HepG2 (cell line): Measurements from ENCODE around the gene GADD45GIP1. TPM values are rescaled to one million over a fixed set of nuclear protein-coding genes. Genes with fewer than 3 reads are reported as not detected.

Source experiments
- HNRNPL ChIP-seq: fragments of 200-400 bp; formaldehyde crosslinking; IDR thresholded peaks from 2 replicates; pipeline ENCODE4 v1.6.1; 2017; ENCODE audit warnings: mild to moderate bottlenecking, low read depth, low read length
- KIAA2018 ChIP-seq: sonication (generic); formaldehyde crosslinking; IDR thresholded peaks from 2 replicates; pipeline ENCODE4 v1.5.0; 2020; ENCODE audit warnings: mild to moderate bottlenecking, missing genetic modification reagents, borderline replicate concordance
- MTF2 ChIP-seq: sonication (generic); formaldehyde crosslinking; IDR thresholded peaks from 2 replicates; pipeline ENCODE4 v1.5.0; 2020; ENCODE audit warnings: missing genetic modification reagents, borderline replicate concordance
- MZF1 ChIP-seq: sonication (generic); formaldehyde crosslinking; IDR thresholded peaks from 2 replicates; pipeline ENCODE4 v1.8.1; 2023; ENCODE audit warnings: mild to moderate bottlenecking, missing genetic modification reagents, borderline replicate concordance
- PHF20 ChIP-seq: sonication (generic); formaldehyde crosslinking; IDR thresholded peaks from 2 replicates; pipeline ENCODE4 v1.5.0; 2020; ENCODE audit warnings: mild to moderate bottlenecking, missing genetic modification reagents
- RFX5 ChIP-seq: IDR thresholded peaks from 2 replicates; pipeline ENCODE4 v1.6.1; 2011; ENCODE audit warnings: low read depth, low read length, improper control_type of control experiment
- SMAD3 ChIP-seq: sonication (generic); formaldehyde crosslinking; IDR thresholded peaks from 2 replicates; pipeline ENCODE4 v1.4.0; 2020; ENCODE audit warnings: missing genetic modification reagents
- SRSF1 ChIP-seq: fragments of 200-400 bp; formaldehyde crosslinking; optimal IDR thresholded peaks from 2 replicates; pipeline ENCODE3; 2017; ENCODE audit warnings: mild to moderate bottlenecking, low read depth, low read length, moderate library complexity
- WIZ ChIP-seq: sonication (generic); formaldehyde crosslinking; IDR thresholded peaks from 2 replicates; pipeline ENCODE4 v1.5.1; 2020; ENCODE audit warnings: mild to moderate bottlenecking, missing genetic modification reagents
- ZBTB34 ChIP-seq: sonication (generic); formaldehyde crosslinking; IDR thresholded peaks from 2 replicates; pipeline ENCODE4 v1.8.0; 2022; ENCODE audit warnings: mild to moderate bottlenecking, missing genetic modification reagents
- ZNF317 ChIP-seq: sonication (generic); formaldehyde crosslinking; IDR thresholded peaks from 2 replicates; pipeline ENCODE4 v1.5.0; 2020; ENCODE audit warnings: mild to moderate bottlenecking, missing genetic modification reagents
- ZNF331 ChIP-seq: sonication (generic); formaldehyde crosslinking; IDR thresholded peaks from 2 replicates; pipeline ENCODE4 v1.4.0; 2020; ENCODE audit warnings: missing genetic modification reagents
- ZNF503 ChIP-seq: sonication (generic); formaldehyde crosslinking; IDR thresholded peaks from 2 replicates; pipeline ENCODE4 v1.4.0; 2020; ENCODE audit warnings: missing genetic modification reagents
- ZNF576 ChIP-seq: sonication (generic); formaldehyde crosslinking; IDR thresholded peaks from 2 replicates; pipeline ENCODE4 v1.4.0; 2020; ENCODE audit warnings: mild to moderate bottlenecking, missing genetic modification reagents
- ZNF780A ChIP-seq: sonication (generic); formaldehyde crosslinking; IDR thresholded peaks from 2 replicates; pipeline ENCODE4 v1.8.0; 2022; ENCODE audit warnings: mild to moderate bottlenecking, missing genetic modification reagents, moderate library complexity
- ZNF784 ChIP-seq: sonication (generic); formaldehyde crosslinking; IDR thresholded peaks from 2 replicates; pipeline ENCODE4 v1.5.1; 2020; ENCODE audit warnings: missing genetic modification reagents, mild to moderate bottlenecking, borderline replicate concordance
- polyA plus RNA-seq, 8 experiments: library from polyadenylated mRNA; depleted of rRNA in 3 of 8; stranded (reverse) in 7 of 8; unstranded in 1 of 8; fragments of >200 nt; fragmentation: Illumina TruSeq in 4 of 8; extraction: Trizol in 4 of 8; gene quantifications; 2 replicates each; pipeline versions ENCODE4 v1.2.1 to v1.2.3, GENCODE V29; 2011 to 2016; ENCODE audit warnings: low read depth in 4 of 8, missing spikeins in 1 of 8, mixed read lengths in 1 of 8; ENCODE audit not compliant: insufficient read depth in 1 of 8
- total RNA-seq, 5 experiments: library from RNA; depleted of rRNA; stranded (reverse); fragments of >200 nt; fragmentation: Illumina TruSeq; extraction: Trizol; gene quantifications; 2 replicates each; pipeline ENCODE4 v1.2.3, GENCODE V29; 2016; ENCODE audit warnings: low read depth in 1 of 5

Gene GADD45GIP1
- total and polyA plus RNA-seq, 2 of the 13 experiments (the other 11 are each of a cell fraction or from before 2014, with no cell fraction given): 24.6 to 30.7 TPM

- TF ChIP-seq ZNF780A (no peak), MZF1 (no peak), WIZ (CRISPR knock-in tag) (no peak), ZNF317 (no peak), ZBTB34 (CRISPR knock-in tag) (no peak), ZNF503 (no peak), SRSF1 (no peak), KIAA2018 (CRISPR knock-in tag) (no peak), ZNF576 (no peak), HNRNPL (no peak), MTF2 (CRISPR knock-in tag) (no peak), RFX5 (no peak), SMAD3 (no peak), PHF20 (CRISPR knock-in tag) (no peak), ZNF784 (CRISPR knock-in tag) (no peak), ZNF331 (CRISPR knock-in tag) (no peak)
These were observed 37.9 kb upstream of the GADD45GIP1 start, which contains the start of gene NFIX (continued) for GRCh38 chr19:12994701-12995595.
